CD4-positive, CD25-positive, alpha-beta regulatory T cell (primary cell): ENCODE data around the gene TNPO3. TPM values are rescaled to one million over a fixed set of nuclear protein-coding genes. Genes with fewer than 3 reads are reported as not detected.

Experiments used
- ATAC-seq, 2 donors: fragments of 150-1000 bp; cut with Tn5 transposase; one replicate each; pipeline ENCODE4 v1.10.0; 2021; ENCODE audit warnings: low read depth in 2 of 2, moderate number of reproducible peaks in 2 of 2, moderate library complexity in 1 of 2
- DNase-seq, 3 donors: peaks; one replicate each; pipeline versions ENCODE4 v3.0.0 to v3.0.0-alpha.2; 2012 to 2022; ENCODE audit warnings: mixed read lengths in 1 of 3
- H3K27ac ChIP-seq: one replicate; pipeline ENCODE4 v1.7.0; 2013; ENCODE audit warnings: mild to moderate bottlenecking, low read length; ENCODE audit not compliant: insufficient read depth, poor library complexity, severe bottlenecking
- H3K27me3 ChIP-seq: one replicate; pipeline ENCODE4 v1.7.0; 2013; ENCODE audit warnings: low read length; ENCODE audit not compliant: control insufficient read depth, insufficient read depth
- H3K36me3 ChIP-seq: one replicate; pipeline ENCODE4 v1.7.0; 2013; ENCODE audit warnings: mild to moderate bottlenecking, low read length, moderate library complexity; ENCODE audit not compliant: control insufficient read depth, insufficient read depth
- H3K4me1 ChIP-seq: 2 replicates; pipeline ENCODE4 v1.7.0; 2013; ENCODE audit warnings: mild to moderate bottlenecking, low read length; ENCODE audit not compliant: insufficient read depth, control insufficient read depth, poor library complexity, severe bottlenecking
- H3K4me3 ChIP-seq: one replicate; pipeline ENCODE4 v1.7.0; 2013; ENCODE audit warnings: low read depth, mild to moderate bottlenecking, low read length, moderate library complexity
- H3K9me3 ChIP-seq, 2 experiments: 1 replicate in 1 of 2; 2 replicates in 1 of 2; pipeline ENCODE4 v1.7.0; 2013; ENCODE audit warnings: low read length in 2 of 2, mild to moderate bottlenecking in 1 of 2, moderate library complexity in 1 of 2; ENCODE audit not compliant: control insufficient read depth in 2 of 2
- H3K27ac Mint-ChIP-seq, 3 donors: one replicate each; pipeline ENCODE4 v1.8.0; 2020 to 2022; ENCODE audit warnings: mild to moderate bottlenecking in 3 of 3, mixed read lengths in 3 of 3, moderate library complexity in 2 of 3
- H3K27me3 Mint-ChIP-seq: one replicate; pipeline ENCODE4 v1.8.0; 2022; ENCODE audit warnings: mild to moderate bottlenecking, mixed read lengths
- H3K36me3 Mint-ChIP-seq: one replicate; pipeline ENCODE4 v1.8.0; 2020; ENCODE audit warnings: mixed read lengths
- H3K4me1 Mint-ChIP-seq, 4 donors: one replicate each; pipeline ENCODE4 v1.8.0; 2020 to 2022; ENCODE audit warnings: mixed read lengths in 4 of 4, mild to moderate bottlenecking in 1 of 4
- H3K4me3 Mint-ChIP-seq, 4 donors: one replicate each; pipeline ENCODE4 v1.8.0; 2020 to 2022; ENCODE audit warnings: mild to moderate bottlenecking in 4 of 4, mixed read lengths in 4 of 4, moderate library complexity in 3 of 4
- H3K9me3 Mint-ChIP-seq, 7 donors: one replicate each; pipeline ENCODE4 v1.8.0; 2020 to 2022; ENCODE audit warnings: mixed read lengths in 7 of 7, mild to moderate bottlenecking in 3 of 7, moderate library complexity in 2 of 7
- polyA plus RNA-seq, 4 donors: library from polyadenylated mRNA; unstranded; fragments of 300-500 nt; fragmentation: Illumina TruSeq; gene quantifications; one replicate each; pipeline ENCODE4 v1.2.3, GENCODE V29; 2021
- total RNA-seq: library from RNA; stranded (reverse); gene quantifications from one replicate; pipeline ENCODE4 v1.2.3, GENCODE V29; 2022

The TNPO3 gene
- total and polyA plus RNA-seq, 5 donors from 2014 or later = 31.6 to 48.8 (median 36.2) TPM

DNA sequence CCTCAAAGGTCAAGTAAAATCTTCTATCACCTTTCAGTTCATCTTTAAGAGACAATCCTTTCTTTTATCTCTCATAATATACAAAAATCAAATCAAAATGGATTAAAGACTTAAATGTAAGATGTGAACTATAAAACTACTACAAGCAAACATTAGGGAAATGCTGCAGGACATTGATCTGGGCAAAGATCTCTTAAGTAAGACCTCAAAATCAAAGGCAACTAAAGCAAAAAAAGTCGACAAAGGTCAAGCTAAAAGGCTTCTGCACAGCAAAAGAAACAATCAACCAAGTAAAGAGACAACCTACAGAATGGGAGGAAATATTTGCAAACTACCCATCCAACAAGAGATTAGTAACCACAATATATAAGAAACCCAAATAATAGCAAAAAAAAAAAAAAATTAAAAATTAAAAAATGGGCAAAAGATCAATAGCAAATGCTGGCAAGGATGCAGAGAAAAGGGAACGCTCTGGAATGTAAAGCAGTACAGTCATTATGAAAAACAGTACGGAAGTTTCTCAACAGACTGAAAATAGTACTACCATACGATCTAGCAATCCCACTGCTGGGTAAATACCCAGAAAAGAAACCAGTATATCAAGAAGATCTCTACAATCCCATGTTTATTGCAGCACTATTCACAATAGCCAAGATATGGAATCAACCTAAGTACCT is 41.7 kb downstream of the TNPO3 start:
- Mint-ChIP-seq H3K9me3 (peaks cover 0 to 1% (median 0%) of the 10 kb centered on the region in 7 donors), H3K4me1 (peaks cover 26 to 49% (median 37%) of the 10 kb centered on the region in 4 donors), H3K27ac (peak overlapping the region in 2 of 3 donors; percentile 7 to 38), H3K4me3 (no peak overlapping the region), H3K36me3 (peaks cover 42% of the 10 kb centered on the region), H3K27me3 (no peaks in the 10 kb centered on the region)
- no peaks in the 10 kb centered on the region for H3K9me3 ChIP-seq
- H3K36me3 ChIP-seq = peaks cover 63% of the 10 kb centered on the region
- H3K4me1 ChIP-seq = peaks cover 21% of the 10 kb centered on the region
- no peak for ATAC-seq
- H3K27ac ChIP-seq = no peak overlapping the region
- no peak overlapping the region for H3K4me3 ChIP-seq
- DNase-seq = no peak
- H3K27me3 ChIP-seq = no peaks in the 10 kb centered on the region

DNA sequence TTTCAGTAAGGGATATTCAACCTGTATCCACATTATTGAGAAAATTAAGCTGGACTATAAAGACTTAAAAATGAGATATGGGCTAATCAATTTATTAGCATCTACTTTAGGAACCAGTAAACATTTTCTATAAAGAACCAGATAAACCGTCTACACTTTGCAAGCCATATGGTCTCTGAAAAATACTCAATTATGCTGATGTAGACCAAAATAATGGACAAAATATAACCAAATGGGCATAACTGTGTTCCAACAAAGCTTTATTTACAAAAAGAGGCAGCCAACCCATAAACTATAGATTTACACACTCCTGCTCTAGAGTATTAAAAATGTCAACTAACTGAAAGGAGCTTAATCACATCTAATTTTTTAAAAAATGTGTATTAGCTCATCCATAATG is 42.3 kb downstream of the TNPO3 start:
- Histone ChIP-seq H3K27me3 (no peaks in the 10 kb centered on the region), H3K27ac (no peak overlapping the region), H3K4me3 (no peak overlapping the region), H3K4me1 (peaks cover 22% of the 10 kb centered on the region), H3K36me3 (peaks cover 58% of the 10 kb centered on the region), H3K9me3 (no peaks in the 10 kb centered on the region)
- peaks cover 0 to 1% (median 0%) of the 10 kb centered on the region in 7 donors for H3K9me3 Mint-ChIP-seq
- peak overlapping the region in 1 of 3 donors; percentile 38 for H3K27ac Mint-ChIP-seq
- no peak for DNase-seq
- H3K27me3 Mint-ChIP-seq = no peaks in the 10 kb centered on the region
- peaks cover 43% of the 10 kb centered on the region for H3K36me3 Mint-ChIP-seq
- ATAC-seq = no peak
- peaks cover 22 to 49% (median 36%) of the 10 kb centered on the region in 4 donors for H3K4me1 Mint-ChIP-seq
- no peak overlapping the region for H3K4me3 Mint-ChIP-seq

DNA sequence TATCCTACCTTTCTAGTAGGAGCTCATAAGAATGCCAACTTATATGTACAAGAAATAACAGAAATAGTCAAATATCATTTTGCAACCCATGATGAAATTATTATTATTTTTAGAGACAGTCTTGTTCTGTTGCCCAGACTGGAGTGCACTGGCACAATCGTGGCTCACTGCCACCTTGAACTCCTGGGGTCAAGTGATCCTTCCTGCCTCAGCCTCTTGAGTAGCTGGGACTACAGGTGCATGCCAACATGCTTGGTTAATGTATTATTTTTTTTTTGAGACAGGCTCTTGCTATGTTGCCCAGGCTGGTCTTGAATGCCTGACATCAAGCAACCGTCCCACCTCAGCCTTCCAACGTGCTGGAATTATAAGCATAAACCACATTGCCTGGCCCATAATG is 44.8 kb downstream of the TNPO3 start:
- H3K27me3 ChIP-seq = no peaks in the 10 kb centered on the region
- Mint-ChIP-seq H3K36me3 (peaks cover 44% of the 10 kb centered on the region), H3K4me3 (peak overlapping the region in 1 of 4 donors; percentile 5), H3K27ac (peak overlapping the region in 2 of 3 donors; percentile 12 to 86), H3K27me3 (no peaks in the 10 kb centered on the region), H3K4me1 (peaks cover 26 to 52% (median 43%) of the 10 kb centered on the region in 4 donors), H3K9me3 (no peaks in the 10 kb centered on the region)
- H3K4me3 ChIP-seq = no peak overlapping the region
- no peak overlapping the region for H3K27ac ChIP-seq
- peaks cover 27% of the 10 kb centered on the region for H3K4me1 ChIP-seq
- no peaks in the 10 kb centered on the region for H3K9me3 ChIP-seq
- H3K36me3 ChIP-seq = peaks cover 55% of the 10 kb centered on the region
- ATAC-seq (no peak), DNase-seq (no peak)

DNA sequence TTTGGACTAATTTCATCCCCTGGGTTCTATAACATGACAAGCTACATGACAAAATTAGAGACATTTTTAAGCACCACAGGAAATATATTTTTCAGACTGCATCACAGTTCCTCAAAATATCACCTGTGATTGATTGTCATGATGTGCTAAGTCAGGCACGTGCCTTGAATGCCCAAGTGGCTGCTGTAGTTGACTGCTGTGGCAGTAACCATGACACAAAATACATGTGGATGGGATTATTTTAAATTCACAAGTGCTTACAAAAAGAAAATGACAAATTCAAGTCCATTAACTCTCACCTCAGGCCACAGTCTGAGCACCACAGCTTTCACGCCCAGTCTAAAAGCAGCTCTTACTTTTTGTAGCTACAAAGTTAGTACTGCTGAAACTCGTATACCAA is 45.5 kb downstream of the TNPO3 start:
- H3K27me3 ChIP-seq = no peaks in the 10 kb centered on the region
- peak overlapping the region; percentile 70 for H3K27ac ChIP-seq
- no peak overlapping the region for H3K4me3 Mint-ChIP-seq
- H3K27me3 Mint-ChIP-seq = no peaks in the 10 kb centered on the region
- H3K36me3 ChIP-seq = peaks cover 54% of the 10 kb centered on the region
- H3K4me3 ChIP-seq = no peak overlapping the region
- H3K9me3 Mint-ChIP-seq = no peaks in the 10 kb centered on the region
- peak in 2 of 3 donors; percentile 2 to 11 for DNase-seq
- ATAC-seq = no peak
- peaks cover 42% of the 10 kb centered on the region for H3K36me3 Mint-ChIP-seq
- H3K4me1 ChIP-seq = peaks cover 27% of the 10 kb centered on the region
- no peaks in the 10 kb centered on the region for H3K9me3 ChIP-seq
- peaks cover 26 to 52% (median 43%) of the 10 kb centered on the region in 4 donors for H3K4me1 Mint-ChIP-seq
- H3K27ac Mint-ChIP-seq = peak overlapping the region; percentile 24 to 91 (median 86)

DNA sequence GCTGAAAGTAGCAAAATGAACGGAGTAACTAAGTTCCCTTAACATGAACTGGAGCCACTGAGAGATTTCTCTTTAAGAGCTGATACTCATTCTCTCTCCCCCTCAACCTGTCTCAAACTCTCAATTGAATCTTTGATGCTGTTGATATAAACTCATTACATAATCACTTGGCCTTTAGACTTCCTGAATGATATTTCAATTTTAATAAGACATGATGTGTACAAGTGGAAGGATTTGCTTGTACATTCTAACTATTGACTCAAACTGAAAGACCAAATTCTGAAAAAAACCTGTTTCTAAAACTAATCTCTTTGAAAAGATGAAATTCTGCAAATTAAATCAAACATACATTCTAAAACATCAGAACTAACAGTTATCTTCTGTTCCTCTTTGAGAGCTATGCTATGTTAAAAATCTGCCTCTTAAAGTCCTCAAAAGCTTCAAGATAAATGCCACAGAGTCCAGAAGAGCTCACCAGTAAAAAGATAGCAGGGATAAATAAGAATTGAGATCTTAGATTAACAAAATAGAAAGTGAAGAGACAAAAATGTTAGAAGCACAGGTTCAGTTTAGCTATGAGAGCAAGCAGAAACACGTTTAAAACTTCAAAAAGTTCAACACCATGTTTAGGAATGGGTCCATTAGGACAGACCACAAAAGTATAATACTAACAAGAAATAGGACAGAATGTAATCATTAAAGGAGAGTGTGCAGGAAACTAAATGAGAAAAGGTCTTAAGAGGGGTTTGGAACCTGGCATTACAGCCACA is 46.1 kb downstream of the TNPO3 start:
- H3K4me3 Mint-ChIP-seq = peak overlapping the region; percentile 5 to 52 (median 16)
- H3K36me3 ChIP-seq = peaks cover 54% of the 10 kb centered on the region
- DNase-seq = peak in 2 of 3 donors; percentile 7 to 49
- H3K27me3 Mint-ChIP-seq = no peaks in the 10 kb centered on the region
- H3K27me3 ChIP-seq = no peaks in the 10 kb centered on the region
- peaks cover 27 to 52% (median 41%) of the 10 kb centered on the region in 4 donors for H3K4me1 Mint-ChIP-seq
- H3K4me1 ChIP-seq = peaks cover 27% of the 10 kb centered on the region
- ATAC-seq = peak in 1 of 2 donors; percentile 24
- no peaks in the 10 kb centered on the region for H3K9me3 Mint-ChIP-seq
- peak overlapping the region; percentile 26 for H3K4me3 ChIP-seq
- peak overlapping the region; percentile 72 to 91 (median 86) for H3K27ac Mint-ChIP-seq
- H3K27ac ChIP-seq = peak overlapping the region; percentile 70
- H3K9me3 ChIP-seq = no peaks in the 10 kb centered on the region
- peaks cover 43% of the 10 kb centered on the region for H3K36me3 Mint-ChIP-seq

DNA sequence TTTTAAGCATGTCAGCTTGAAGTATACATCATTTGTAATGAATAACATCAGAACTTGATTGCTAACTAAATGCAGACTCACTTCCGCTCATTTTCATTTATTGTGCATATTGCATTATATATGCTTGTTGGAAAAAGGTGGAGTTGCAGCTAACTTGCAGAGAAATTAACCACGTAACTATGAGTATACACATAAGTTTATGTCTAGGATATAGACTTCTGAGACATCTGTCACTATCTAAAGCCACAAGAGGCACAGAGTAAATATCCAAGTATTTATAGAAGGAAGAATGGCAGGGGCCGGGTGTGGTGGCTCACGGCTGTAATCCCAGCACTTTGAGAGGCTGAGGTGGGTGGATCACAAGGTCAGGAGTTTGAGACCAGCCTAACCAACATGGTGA is 47.3 kb downstream of the TNPO3 start:
- H3K4me3 ChIP-seq = no peak overlapping the region
- peaks cover 50% of the 10 kb centered on the region for H3K36me3 ChIP-seq
- no peak overlapping the region for H3K27ac ChIP-seq
- Mint-ChIP-seq H3K27me3 (no peaks in the 10 kb centered on the region), H3K9me3 (no peaks in the 10 kb centered on the region), H3K4me3 (no peak overlapping the region), H3K36me3 (peaks cover 36% of the 10 kb centered on the region), H3K27ac (peak overlapping the region; percentile 29 to 86 (median 81)), H3K4me1 (peaks cover 24 to 48% (median 35%) of the 10 kb centered on the region in 4 donors)
- H3K4me1 ChIP-seq = peaks cover 27% of the 10 kb centered on the region
- H3K9me3 ChIP-seq = no peaks in the 10 kb centered on the region
- no peak for ATAC-seq
- no peak for DNase-seq
- no peaks in the 10 kb centered on the region for H3K27me3 ChIP-seq

DNA sequence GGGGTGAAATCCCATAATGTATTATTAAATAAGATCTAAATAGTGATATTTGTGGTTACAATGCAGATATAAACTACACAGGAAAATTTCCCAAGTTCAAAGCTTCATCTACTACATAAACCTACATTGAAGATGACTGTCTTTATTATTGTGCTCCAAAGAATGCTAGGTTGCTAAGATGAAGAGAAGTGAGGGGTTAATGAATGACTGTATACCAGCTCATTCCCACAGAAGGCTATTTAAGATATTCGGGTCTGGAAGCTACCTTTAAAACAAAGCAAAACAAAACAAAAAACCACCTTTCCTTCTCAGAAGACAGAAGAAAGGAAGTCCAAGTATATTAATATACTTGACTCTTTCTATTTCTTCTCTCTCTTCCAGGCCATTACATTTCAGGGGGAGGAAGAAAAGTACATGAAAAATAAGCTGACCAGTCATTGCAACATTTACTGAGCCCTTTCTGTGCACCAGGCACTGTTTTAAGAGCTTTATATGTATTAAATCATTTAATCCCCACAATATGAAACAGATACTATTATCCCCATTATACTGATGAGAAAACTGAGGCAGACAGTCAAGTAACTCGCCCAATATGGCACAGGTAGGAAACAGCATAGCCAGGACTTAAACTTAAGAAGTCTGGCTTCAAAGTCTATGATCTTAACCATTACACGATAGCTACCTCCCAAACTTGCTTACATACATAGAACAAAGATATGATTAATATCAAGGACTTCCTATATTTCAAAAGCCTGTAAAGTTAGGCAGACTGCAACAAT is 48.1 kb downstream of the TNPO3 start:
- Histone ChIP-seq H3K4me1 (peaks cover 27% of the 10 kb centered on the region), H3K36me3 (peaks cover 53% of the 10 kb centered on the region), H3K9me3 (no peaks in the 10 kb centered on the region), H3K27ac (no peak overlapping the region), H3K4me3 (no peak overlapping the region), H3K27me3 (no peaks in the 10 kb centered on the region)
- H3K4me3 Mint-ChIP-seq = no peak overlapping the region
- no peaks in the 10 kb centered on the region for H3K27me3 Mint-ChIP-seq
- H3K27ac Mint-ChIP-seq = peak overlapping the region; percentile 14 to 86 (median 40)
- ATAC-seq (no peak), DNase-seq (no peak)
- H3K9me3 Mint-ChIP-seq = no peaks in the 10 kb centered on the region
- H3K4me1 Mint-ChIP-seq = peaks cover 24 to 48% (median 36%) of the 10 kb centered on the region in 4 donors
- H3K36me3 Mint-ChIP-seq = peaks cover 43% of the 10 kb centered on the region
